H1 (cell line): ENCODE measurements around the gene PLK4. TPM values are rescaled to one million over a fixed set of nuclear protein-coding genes. Genes with fewer than 3 reads are reported as not detected.

Experiments used
- ATF3 ChIP-seq: IDR thresholded peaks from 2 replicates; pipeline ENCODE4 v1.6.1; 2011; ENCODE audit warnings: low read depth, mild to moderate bottlenecking, low read length; ENCODE audit not compliant: insufficient read depth
- CTBP2 ChIP-seq: IDR thresholded peaks from 2 replicates; pipeline ENCODE4 v1.7.0; 2011; ENCODE audit warnings: borderline replicate concordance, mild to moderate bottlenecking, moderate library complexity, mixed read lengths, low read length; ENCODE audit not compliant: insufficient read depth, insufficient read length
- NRF1 ChIP-seq: IDR thresholded peaks from 2 replicates; pipeline ENCODE4 v1.6.1; 2011; ENCODE audit warnings: mild to moderate bottlenecking, low read depth, low read length, improper control_type of control experiment
- POLR2A ChIP-seq, 2 experiments: IDR thresholded peaks; 1 replicate in 1 of 2; 2 replicates in 1 of 2; pipeline ENCODE4 v1.6.1; 2011; ENCODE audit warnings: low read depth in 2 of 2, low read length in 2 of 2, mild to moderate bottlenecking in 2 of 2; ENCODE audit errors: control extremely low read depth in 1 of 2
- polyA plus RNA-seq, 7 experiments: library from polyadenylated mRNA; depleted of rRNA in 3 of 7; stranded (reverse) in 5 of 7; unstranded in 2 of 7; fragments of >200 nt in 5 of 7; fragments of 200-250 nt in 2 of 7; gene quantifications; 1 replicate in 5 of 7; 2 replicates in 1 of 7; 4 replicates in 1 of 7; pipeline versions ENCODE4 v1.2.1 to v1.2.3, GENCODE V29; 2011 to 2013; ENCODE audit warnings: missing spikeins in 2 of 7, mixed read lengths in 2 of 7
- total RNA-seq: library from RNA; stranded (reverse); fragmentation: NEBNext Ultra II Directional; extraction: Animal tissue kit (Norgen Biotek cat#: 25700); gene quantifications from 2 replicates; pipeline ENCODE4 v1.2.1, GENCODE V29; 2021
- TF ChIP-seq, protein P1 (sequence below), 3 experiments: IDR thresholded peaks; 1 replicate in 2 of 3; 2 replicates in 1 of 3; pipeline versions ENCODE4 v1.5.1 to v1.6.1; 2011; ENCODE audit warnings: low read length in 3 of 3, mild to moderate bottlenecking in 3 of 3, inconsistent platforms in 2 of 3, low read depth in 1 of 3, moderate library complexity in 1 of 3; ENCODE audit not compliant: insufficient read depth in 1 of 3; ENCODE audit errors: control extremely low read depth in 1 of 3

The PLK4 gene
- total and polyA plus RNA-seq, 2 of the 8 experiments (the other 6 are each of a cell fraction or from before 2014, with no cell fraction given), result 23.3 to 35.2 TPM

DNA sequence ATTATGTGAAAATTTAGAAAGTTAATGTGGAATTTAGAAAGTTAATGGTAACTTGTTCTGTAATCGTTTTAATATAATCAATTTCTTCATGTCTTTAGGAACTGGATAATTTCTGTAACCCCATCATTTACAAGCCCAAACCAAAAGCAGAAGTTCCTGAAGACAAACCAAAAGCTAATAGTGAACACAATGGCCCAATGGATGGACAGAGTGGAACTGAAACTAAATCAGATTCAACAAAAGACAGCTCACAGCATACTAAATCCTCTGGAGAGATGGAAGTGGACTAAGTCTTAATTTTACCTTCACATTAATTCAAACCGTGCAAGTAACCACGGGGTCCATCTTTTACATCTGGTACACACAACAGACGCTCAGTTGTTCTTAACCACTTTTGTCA lies 48.1 kb upstream of the PLK4 start (continued):
- TF ChIP-seq, protein P1, sequence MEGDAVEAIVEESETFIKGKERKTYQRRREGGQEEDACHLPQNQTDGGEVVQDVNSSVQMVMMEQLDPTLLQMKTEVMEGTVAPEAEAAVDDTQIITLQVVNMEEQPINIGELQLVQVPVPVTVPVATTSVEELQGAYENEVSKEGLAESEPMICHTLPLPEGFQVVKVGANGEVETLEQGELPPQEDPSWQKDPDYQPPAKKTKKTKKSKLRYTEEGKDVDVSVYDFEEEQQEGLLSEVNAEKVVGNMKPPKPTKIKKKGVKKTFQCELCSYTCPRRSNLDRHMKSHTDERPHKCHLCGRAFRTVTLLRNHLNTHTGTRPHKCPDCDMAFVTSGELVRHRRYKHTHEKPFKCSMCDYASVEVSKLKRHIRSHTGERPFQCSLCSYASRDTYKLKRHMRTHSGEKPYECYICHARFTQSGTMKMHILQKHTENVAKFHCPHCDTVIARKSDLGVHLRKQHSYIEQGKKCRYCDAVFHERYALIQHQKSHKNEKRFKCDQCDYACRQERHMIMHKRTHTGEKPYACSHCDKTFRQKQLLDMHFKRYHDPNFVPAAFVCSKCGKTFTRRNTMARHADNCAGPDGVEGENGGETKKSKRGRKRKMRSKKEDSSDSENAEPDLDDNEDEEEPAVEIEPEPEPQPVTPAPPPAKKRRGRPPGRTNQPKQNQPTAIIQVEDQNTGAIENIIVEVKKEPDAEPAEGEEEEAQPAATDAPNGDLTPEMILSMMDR (IDR thresholded peaks at IDR 0.05; ENCODE audit: control extremely low read depth in 1 of 3, insufficient read depth in 1 of 3, low read depth in 1 of 3, low read length in 3 of 3), result no peak
- TF ChIP-seq POLR2A (IDR thresholded peaks at IDR 0.05; ENCODE audit: control extremely low read depth in 1 of 2, low read depth in 2 of 2, low read length in 2 of 2) (no peak), ATF3 (no peak), CTBP2 (no peak), NRF1 (no peak)
- TF ChIP-seq, all 59 proteins: peak for 0
